ENCODE measurements around the gene AMACR. TPM values are rescaled to one million over a fixed set of nuclear protein-coding genes. Genes with fewer than 3 reads are reported as not detected.

Gene AMACR
- total and polyA plus RNA-seq, 2 of the 13 experiments (the other 11 are each of a cell fraction or from before 2014, with no cell fraction given) = 8.9 to 19.7 TPM

DNA sequence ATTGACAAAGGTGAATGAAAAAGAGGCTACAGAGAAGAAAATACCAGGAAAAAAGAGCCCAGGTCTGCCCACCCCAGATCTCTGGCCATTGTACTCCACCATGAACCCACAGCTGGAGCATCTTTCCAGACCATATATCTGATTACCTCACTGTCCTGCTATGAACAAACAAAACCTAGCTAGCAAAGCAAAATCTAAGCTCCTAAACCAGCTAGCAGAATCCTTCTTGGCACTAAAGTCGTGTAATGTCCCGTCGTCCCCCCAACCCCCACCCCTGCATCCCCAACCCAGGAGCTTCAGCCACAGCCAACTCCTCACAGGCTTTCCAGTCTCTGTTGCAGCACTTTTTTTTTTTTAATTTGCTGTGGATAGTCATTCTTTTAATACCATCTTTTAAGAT lies 32.6 kb upstream of the AMACR start:
- TF ChIP-seq SRSF4 (IDR thresholded peaks at IDR 0.05; ENCODE audit: low read depth, low read length, poor library complexity, severe bottlenecking) (no peak), ATF5 (CRISPR knock-in tag; IDR thresholded peaks at IDR 0.05; ENCODE audit: low read depth) (no peak), TBL1XR1 (IDR thresholded peaks at IDR 0.05; ENCODE audit: borderline replicate concordance, low read length, partially characterized antibody) (no peak), ZNF878 (CRISPR knock-in tag; IDR thresholded peaks at IDR 0.05) (no peak), SNAPC4 (CRISPR knock-in tag; IDR thresholded peaks at IDR 0.05) (no peak), ISL2 (CRISPR knock-in tag; IDR thresholded peaks at IDR 0.05) (no peak), AHR (CRISPR knock-in tag; IDR thresholded peaks at IDR 0.05) (no peak), ZNF24 (IDR thresholded peaks at IDR 0.05) (no peak), ZNF569 (CRISPR knock-in tag; IDR thresholded peaks at IDR 0.05; ENCODE audit: borderline replicate concordance) (no peak), TCF7L2 (IDR thresholded peaks at IDR 0.05; ENCODE audit: low read depth, low read length) (no peak), ZNF841 (CRISPR knock-in tag; IDR thresholded peaks at IDR 0.05; ENCODE audit: borderline replicate concordance) (no peak), MXD4 (CRISPR knock-in tag; IDR thresholded peaks at IDR 0.05) (no peak), TGIF2 (CRISPR knock-in tag; IDR thresholded peaks at IDR 0.05) (no peak), RARG (CRISPR knock-in tag; IDR thresholded peaks at IDR 0.05; ENCODE audit: low read depth) (no peak)
- TF ChIP-seq, protein P1, sequence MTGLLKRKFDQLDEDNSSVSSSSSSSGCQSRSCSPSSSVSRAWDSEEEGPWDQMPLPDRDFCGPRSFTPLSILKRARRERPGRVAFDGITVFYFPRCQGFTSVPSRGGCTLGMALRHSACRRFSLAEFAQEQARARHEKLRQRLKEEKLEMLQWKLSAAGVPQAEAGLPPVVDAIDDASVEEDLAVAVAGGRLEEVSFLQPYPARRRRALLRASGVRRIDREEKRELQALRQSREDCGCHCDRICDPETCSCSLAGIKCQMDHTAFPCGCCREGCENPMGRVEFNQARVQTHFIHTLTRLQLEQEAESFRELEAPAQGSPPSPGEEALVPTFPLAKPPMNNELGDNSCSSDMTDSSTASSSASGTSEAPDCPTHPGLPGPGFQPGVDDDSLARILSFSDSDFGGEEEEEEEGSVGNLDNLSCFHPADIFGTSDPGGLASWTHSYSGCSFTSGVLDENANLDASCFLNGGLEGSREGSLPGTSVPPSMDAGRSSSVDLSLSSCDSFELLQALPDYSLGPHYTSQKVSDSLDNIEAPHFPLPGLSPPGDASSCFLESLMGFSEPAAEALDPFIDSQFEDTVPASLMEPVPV (CRISPR knock-in tag; IDR thresholded peaks at IDR 0.05) = no peak
- Histone ChIP-seq H3K4me3 (replicated peaks in 1 of 3; ENCODE audit: insufficient read depth in 1 of 3, low read depth in 2 of 3, low read length in 3 of 3) (no peak overlapping the region), H3K36me3 (replicated peaks in 1 of 2; ENCODE audit: control insufficient read depth in 1 of 2, insufficient read depth in 2 of 2, low read length in 2 of 2) (no peaks in the 10 kb centered on the region), H3K4me2 (ENCODE audit: low read depth, low read length) (no peak overlapping the region), H3K27me3 (ENCODE audit: control insufficient read depth in 1 of 2, insufficient read depth in 2 of 2, low read length in 2 of 2) (no peaks in the 10 kb centered on the region), H3K9ac (ENCODE audit: insufficient read depth, low read depth, low read length) (no peak overlapping the region), H4K20me1 (ENCODE audit: insufficient read depth, low read length) (no peaks in the 10 kb centered on the region), H3K9me3 (ENCODE audit: low read length) (no peaks in the 10 kb centered on the region), H3K4me1 (ENCODE audit: insufficient read depth, low read length) (peaks cover 45% of the 10 kb centered on the region), H2AFZ (ENCODE audit: low read length) (no peak overlapping the region), H3K27ac (ENCODE audit: extremely low read length, insufficient read depth, low read length) (no peak overlapping the region), H3K79me2 (ENCODE audit: insufficient read depth, low read length) (no peaks in the 10 kb centered on the region)
- in situ Hi-C loops (cut with HindIII; ENCODE audit: extremely low pct_ligation_motif_present, low pct_unique_long_range_greater_than_20kb) = no loop called here
- FAIRE-seq = no peak
- intact Hi-C loops (cut with micrococcal nuclease; ENCODE audit: unreplicated experiment) = no loop called here
- ATAC-seq = no peak
- BruUV-seq (replicated peaks) = no TSS peak
- 97% methylated on average over 3 of the region's 3 CpGs for WGBS (ENCODE audit: low lambda C conversion rate)
- no peak for DNase-seq (ENCODE audit: low spot score)
- ChIA-PET POLR2A (interaction anchor here (1.9 kb wide), 1 partner anchor 32 kb away, joined by 13 read pairs; the partner anchor contains the start of gene AMACR), CTCF (ENCODE audit: low intra/inter-chr PET ratio, low total read pairs) (no interaction called here)
